ENCODE results near the gene MBD1.
"Not testable (repeated sequence)": the region's sequence is repeated elsewhere in the genome, so short reads cannot be mapped to it uniquely, and the experiment has no call there.

MBD1 gene

GRCh38 chr18:50299626-50300388 is 18.5 kb upstream of the MBD1 start:
- DNase-seq (ENCODE audit: low read depth, low spot score): no peak
- Histone ChIP-seq H3K36me3 (ENCODE audit: insufficient read depth, low read length) (no peaks in the 10 kb centered on the region), H3K9me3 (ENCODE audit: low read depth, low read length) (no peaks in the 10 kb centered on the region), H3K9ac (ENCODE audit: insufficient read length) (no peak overlapping the region), H3K4me3 (no peak overlapping the region), H3K27ac (no peak overlapping the region)
- TF ChIP-seq FOXP2 (optimal IDR thresholded peaks at IDR 0.05; ENCODE audit: control extremely low read depth, extremely low read length, insufficient read depth) (no peak), EZH2 (IDR thresholded peaks at IDR 0.05) (no peak), POLR2AphosphoS5 (IDR thresholded peaks at IDR 0.05; ENCODE audit: borderline replicate concordance, low read depth, low read length) (no peak)

- no peak overlapping the region for H3K9ac ChIP-seq (ENCODE audit: insufficient read length)
- no peak for DNase-seq (ENCODE audit: low read depth, low spot score)
- no peaks in the 10 kb centered on the region for H3K36me3 ChIP-seq (ENCODE audit: insufficient read depth, low read length)
- H3K4me3 ChIP-seq: no peak overlapping the region
- no peak for TF ChIP-seq EZH2 (IDR thresholded peaks at IDR 0.05)
- TF ChIP-seq POLR2AphosphoS5 (IDR thresholded peaks at IDR 0.05; ENCODE audit: borderline replicate concordance, low read depth, low read length): no peak
- no peak for TF ChIP-seq FOXP2 (optimal IDR thresholded peaks at IDR 0.05; ENCODE audit: control extremely low read depth, extremely low read length, insufficient read depth)
- no peak overlapping the region for H3K27ac ChIP-seq
- no peaks in the 10 kb centered on the region for H3K9me3 ChIP-seq (ENCODE audit: low read depth, low read length)
Measured at GRCh38 chr18:50298443-50299284, 17.3 kb upstream of the MBD1 start.

GRCh38 chr18:50297621-50298442 is 16.5 kb upstream of the MBD1 start:
- TF ChIP-seq EZH2 (IDR thresholded peaks at IDR 0.05) (no peak), POLR2AphosphoS5 (IDR thresholded peaks at IDR 0.05; ENCODE audit: borderline replicate concordance, low read depth, low read length) (no peak), FOXP2 (optimal IDR thresholded peaks at IDR 0.05; ENCODE audit: control extremely low read depth, extremely low read length, insufficient read depth) (no peak)
- no peak overlapping the region for H3K9ac ChIP-seq (ENCODE audit: insufficient read length)
- no peak overlapping the region for H3K4me3 ChIP-seq
- H3K9me3 ChIP-seq (ENCODE audit: low read depth, low read length): no peaks in the 10 kb centered on the region
- no peak for DNase-seq (ENCODE audit: low read depth, low spot score)
- no peaks in the 10 kb centered on the region for H3K36me3 ChIP-seq (ENCODE audit: insufficient read depth, low read length)
- H3K27ac ChIP-seq: no peak overlapping the region

- H3K9me3 ChIP-seq (ENCODE audit: low read depth, low read length): no peaks in the 10 kb centered on the region
- no peaks in the 10 kb centered on the region for H3K36me3 ChIP-seq (ENCODE audit: insufficient read depth, low read length)
- no peak overlapping the region for H3K9ac ChIP-seq (ENCODE audit: insufficient read length)
- TF ChIP-seq FOXP2 (optimal IDR thresholded peaks at IDR 0.05; ENCODE audit: control extremely low read depth, extremely low read length, insufficient read depth) (no peak), POLR2AphosphoS5 (IDR thresholded peaks at IDR 0.05; ENCODE audit: borderline replicate concordance, low read depth, low read length) (no peak), EZH2 (IDR thresholded peaks at IDR 0.05) (no peak)
- H3K27ac ChIP-seq: no peak overlapping the region
- no peak for DNase-seq (ENCODE audit: low read depth, low spot score)
- no peak overlapping the region for H3K4me3 ChIP-seq
Measured at GRCh38 chr18:50293039-50293438, 11.7 kb upstream of the MBD1 start.

DNA sequence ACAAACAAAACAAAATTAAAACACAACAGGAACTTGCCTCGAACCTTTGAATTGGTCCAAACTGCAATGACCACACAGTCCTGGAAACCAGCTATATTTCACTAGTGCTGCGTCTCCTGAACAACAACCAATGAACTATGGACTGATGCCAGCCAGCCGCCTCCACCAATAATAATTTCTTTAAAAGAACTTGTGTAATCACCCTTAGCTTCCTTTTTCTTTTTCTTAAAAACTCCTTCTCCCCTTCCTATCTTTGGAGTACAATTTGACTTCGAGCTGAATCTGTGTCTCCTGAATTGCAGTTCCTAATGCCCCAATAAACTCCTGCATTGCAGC is 7.8 kb upstream of the MBD1 start:
- Histone ChIP-seq H3K9me3 (ENCODE audit: low read depth, low read length) (no peaks in the 10 kb centered on the region), H3K4me3 (no peak overlapping the region), H3K36me3 (ENCODE audit: insufficient read depth, low read length) (peaks cover 6% of the 10 kb centered on the region; the same call in 1 of the 2 replicates), H3K9ac (ENCODE audit: insufficient read length) (no peak overlapping the region), H3K27ac (no peak overlapping the region)
- TF ChIP-seq POLR2AphosphoS5 (IDR thresholded peaks at IDR 0.05; ENCODE audit: borderline replicate concordance, low read depth, low read length) (no peak), FOXP2 (optimal IDR thresholded peaks at IDR 0.05; ENCODE audit: control extremely low read depth, extremely low read length, insufficient read depth) (no peak), EZH2 (IDR thresholded peaks at IDR 0.05) (no peak)
- DNase-seq (ENCODE audit: low read depth, low spot score): no peak

- H3K36me3 ChIP-seq (ENCODE audit: insufficient read depth, low read length); H3K27ac ChIP-seq; DNase-seq (ENCODE audit: low read depth, low spot score); H3K9me3 ChIP-seq (ENCODE audit: low read depth, low read length): not testable (repeated sequence)
- H3K4me3 ChIP-seq: peak overlapping the region; percentile 86
- H3K9ac ChIP-seq (ENCODE audit: insufficient read length): peak overlapping the region; percentile 32
Measured at GRCh38 chr18:50288348-50289107, 7.2 kb upstream of the MBD1 start.

GRCh38 chr18:50287441-50288347 is 6.4 kb upstream of the MBD1 start, which contains the start of gene CXXC1:
TSS of gene CXXC1 (minus strand) at chr18:50287692. CDS start at chr18:50287589, 103 bp downstream.
- DNase-seq (ENCODE audit: low read depth, low spot score): peak; percentile 98
- TF ChIP-seq POLR2AphosphoS5 (IDR thresholded peaks at IDR 0.05; ENCODE audit: borderline replicate concordance, low read depth, low read length) (peak; percentile 89), FOXP2 (optimal IDR thresholded peaks at IDR 0.05; ENCODE audit: control extremely low read depth, extremely low read length, insufficient read depth) (no peak), EZH2 (IDR thresholded peaks at IDR 0.05) (no peak)
- no peak within 1 kb of the TSS for H3K27ac ChIP-seq
- H3K36me3 ChIP-seq (ENCODE audit: insufficient read depth, low read length): peaks cover 7% of the 10 kb centered on the region; the same call in 1 of the 2 replicates
- peak within 1 kb of the TSS; percentile 84 for H3K9ac ChIP-seq (ENCODE audit: insufficient read length)
- peak within 1 kb of the TSS; percentile 86 for H3K4me3 ChIP-seq
- H3K9me3 ChIP-seq (ENCODE audit: low read depth, low read length): no peaks in the 10 kb centered on the region

Measured in SK-N-MC (cell line).